CD14-positive monocyte (primary cell): ENCODE measurements around the gene RPS27L. TPM values are rescaled to one million over a fixed set of nuclear protein-coding genes. Genes with fewer than 3 reads are reported as not detected.
A peak's percentile ranks its signal among the peaks of the same experiment; 100 is the strongest.

Experiments
- DNase-seq, 3 donors: peaks; one replicate each; pipeline ENCODE4 v3.0.0-alpha.2; 2011 to 2022
- H2AFZ ChIP-seq: 2 replicates; pipeline ENCODE4 v1.6.0; 2012; ENCODE audit warnings: mild to moderate bottlenecking, low read depth, low read length, inconsistent platforms; ENCODE audit not compliant: insufficient read depth, poor library complexity, severe bottlenecking
- H3K27ac ChIP-seq, 2 donors: 1 replicate in 1 of 2; 2 replicates in 1 of 2; pipeline ENCODE4 v1.5.1; 2012 to 2013; ENCODE audit warnings: low read length in 2 of 2, control low read depth in 1 of 2, inconsistent platforms in 1 of 2, low read depth in 1 of 2, mild to moderate bottlenecking in 1 of 2
- H3K27me3 ChIP-seq, 2 donors: one replicate each; pipeline versions ENCODE4 v1.6.0 to v1.6.1; 2011 to 2013; ENCODE audit warnings: low read length in 2 of 2; ENCODE audit not compliant: control insufficient read depth in 2 of 2, insufficient read depth in 2 of 2
- H3K36me3 ChIP-seq, 2 donors: replicated peaks in 1 of 2; 1 replicate in 1 of 2; 2 replicates in 1 of 2; pipeline versions ENCODE4 v1.5.1 to v1.6.1; 2012 to 2013; ENCODE audit warnings: low read length in 2 of 2, control low read depth in 1 of 2, inconsistent platforms in 1 of 2, mild to moderate bottlenecking in 1 of 2; ENCODE audit not compliant: insufficient read depth in 2 of 2, control insufficient read depth in 1 of 2
- H3K4me1 ChIP-seq, 2 donors: 1 replicate in 1 of 2; 2 replicates in 1 of 2; pipeline versions ENCODE4 v1.5.1 to v1.6.1; 2012 to 2013; ENCODE audit warnings: low read length in 2 of 2, control low read depth in 1 of 2, inconsistent platforms in 1 of 2, mild to moderate bottlenecking in 1 of 2, moderate library complexity in 1 of 2; ENCODE audit not compliant: insufficient read depth in 2 of 2, control insufficient read depth in 1 of 2
- H3K4me2 ChIP-seq: replicated peaks from 2 replicates; pipeline ENCODE3; 2012; ENCODE audit warnings: low read length, moderate library complexity, mild to moderate bottlenecking; ENCODE audit not compliant: poor library complexity, severe bottlenecking; ENCODE audit errors: extremely low read depth
- H3K4me3 ChIP-seq, 3 experiments: fragments of 200-600 bp in 1 of 3; sonication (generic) in 1 of 3; replicated peaks in 1 of 3; 1 replicate in 2 of 3; 2 replicates in 1 of 3; pipeline ENCODE4 v1.5.1; 2011 to 2013; ENCODE audit warnings: low read length in 3 of 3, mild to moderate bottlenecking in 3 of 3, control low read depth in 2 of 3, low read depth in 2 of 3, inconsistent platforms in 1 of 3, moderate library complexity in 1 of 3
- H3K79me2 ChIP-seq: 2 replicates; pipeline ENCODE4 v1.6.0; 2012; ENCODE audit warnings: mild to moderate bottlenecking, control low read depth, inconsistent platforms, low read length, moderate library complexity; ENCODE audit not compliant: insufficient read depth
- H3K9ac ChIP-seq: 2 replicates; pipeline ENCODE4 v1.6.0; 2017; ENCODE audit warnings: low read length, mild to moderate bottlenecking; ENCODE audit not compliant: insufficient read depth, poor library complexity, severe bottlenecking
- H3K9me3 ChIP-seq, 2 donors: replicated peaks in 1 of 2; 1 replicate in 1 of 2; 2 replicates in 1 of 2; pipeline versions ENCODE4 v1.5.1 to v1.6.1; 2012 to 2013; ENCODE audit warnings: low read length in 2 of 2, control low read depth in 1 of 2; ENCODE audit not compliant: control insufficient read depth in 1 of 2, insufficient read depth in 1 of 2
- H4K20me1 ChIP-seq: 2 replicates; pipeline ENCODE4 v1.6.0; 2012; ENCODE audit warnings: mild to moderate bottlenecking, low read length, control low read depth, moderate library complexity; ENCODE audit not compliant: insufficient read depth
- H3K27ac Mint-ChIP-seq, 7 donors: one replicate each; pipeline ENCODE4 v1.8.0; 2020; ENCODE audit warnings: mild to moderate bottlenecking in 7 of 7, mixed read lengths in 7 of 7, moderate library complexity in 6 of 7, inconsistent platforms in 2 of 7
- H3K27me3 Mint-ChIP-seq, 3 donors: one replicate each; pipeline ENCODE4 v1.8.0; 2021 to 2022; ENCODE audit warnings: low read depth in 3 of 3, mild to moderate bottlenecking in 3 of 3, mixed read lengths in 3 of 3, moderate library complexity in 3 of 3, inconsistent platforms in 1 of 3
- H3K36me3 Mint-ChIP-seq, 2 donors: one replicate each; pipeline ENCODE4 v1.8.0; 2020; ENCODE audit warnings: mixed read lengths in 2 of 2, inconsistent platforms in 1 of 2, mild to moderate bottlenecking in 1 of 2
- H3K4me1 Mint-ChIP-seq: one replicate; pipeline ENCODE4 v1.8.0; 2020; ENCODE audit warnings: mild to moderate bottlenecking, mixed read lengths
- H3K4me3 Mint-ChIP-seq, 2 donors: one replicate each; pipeline ENCODE4 v1.8.0; 2020; ENCODE audit warnings: mild to moderate bottlenecking in 2 of 2, mixed read lengths in 2 of 2, moderate library complexity in 1 of 2
- H3K9me3 Mint-ChIP-seq, 7 donors: one replicate each; pipeline ENCODE4 v1.8.0; 2020 to 2022; ENCODE audit warnings: mixed read lengths in 7 of 7, mild to moderate bottlenecking in 6 of 7, moderate library complexity in 6 of 7, inconsistent platforms in 2 of 7
- WGBS: methylation state at CpG from one replicate; pipeline ENCODE4 v1.1.5; 2013; ENCODE audit warnings: missing lambda C conversion rate; ENCODE audit not compliant: insufficient coverage; 5-methylcytosine and 5-hydroxymethylcytosine counted together
- intact Hi-C, 2 donors: fragments of 100-400 bp; cut with micrococcal nuclease; formaldehyde crosslinking; loops; one replicate each; pipeline versions ENCODE4 v1.15.0 to v1.15.1; 2023
- polyA plus RNA-seq, 3 donors: library from polyadenylated mRNA; depleted of rRNA in 1 of 3; unstranded in 2 of 3; stranded (reverse) in 1 of 3; fragments of 300-500 nt in 2 of 3; fragments of >200 nt in 1 of 3; fragmentation: Illumina TruSeq in 2 of 3; gene quantifications; 1 replicate in 2 of 3; 2 replicates in 1 of 3; pipeline ENCODE4 v1.2.3, GENCODE V29; 2012 to 2021
- TF ChIP-seq, protein P1 (sequence below): fragments of 200-600 bp; IDR thresholded peaks from one replicate; pipeline ENCODE4 v1.8.0; 2022; ENCODE audit warnings: antibody characterized with exemption, mild to moderate bottlenecking

The RPS27L gene
- polyA plus RNA-seq, 3 donors = 16.1 to 196 (median 178) TPM

DNA sequence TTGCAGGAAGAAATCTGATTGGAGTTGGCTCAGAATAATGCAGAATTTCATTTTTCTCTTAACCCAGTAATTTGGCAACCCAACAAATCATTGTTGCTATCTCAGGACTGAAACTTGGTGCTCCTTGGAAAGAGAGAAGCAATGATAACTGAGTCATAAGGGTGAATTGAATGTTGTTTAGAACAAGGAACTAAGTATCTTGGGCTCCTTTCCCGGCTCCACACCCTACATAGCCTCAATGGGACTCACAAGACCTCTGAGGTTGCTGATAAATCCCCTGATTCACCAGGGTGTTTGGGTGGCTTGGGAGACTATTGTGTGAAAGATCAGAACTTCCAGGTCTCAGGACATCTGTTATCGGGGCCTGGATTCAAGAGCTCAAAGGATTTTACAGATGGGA is 24.4 kb upstream of the RPS27L start:
- Histone ChIP-seq H3K4me1 (no peaks in the 10 kb centered on the region), H3K27ac (no peak overlapping the region), H3K9me3 (no peaks in the 10 kb centered on the region), H2AFZ (no peak overlapping the region), H3K36me3 (no peaks in the 10 kb centered on the region), H3K27me3 (no peaks in the 10 kb centered on the region), H3K4me3 (no peak overlapping the region), H3K9ac (no peak overlapping the region), H3K4me2 (no peak overlapping the region), H3K79me2 (no peaks in the 10 kb centered on the region), H4K20me1 (no peaks in the 10 kb centered on the region)
- Mint-ChIP-seq H3K27me3 (peaks cover 0 to 2% (median 1%) of the 10 kb centered on the region in 3 donors), H3K4me1 (peaks cover 4% of the 10 kb centered on the region), H3K9me3 (no peaks in the 10 kb centered on the region), H3K36me3 (no peaks in the 10 kb centered on the region), H3K4me3 (no peak overlapping the region), H3K27ac (peak overlapping the region in 1 of 7 donors; percentile 75)
- TF ChIP-seq, protein P1, sequence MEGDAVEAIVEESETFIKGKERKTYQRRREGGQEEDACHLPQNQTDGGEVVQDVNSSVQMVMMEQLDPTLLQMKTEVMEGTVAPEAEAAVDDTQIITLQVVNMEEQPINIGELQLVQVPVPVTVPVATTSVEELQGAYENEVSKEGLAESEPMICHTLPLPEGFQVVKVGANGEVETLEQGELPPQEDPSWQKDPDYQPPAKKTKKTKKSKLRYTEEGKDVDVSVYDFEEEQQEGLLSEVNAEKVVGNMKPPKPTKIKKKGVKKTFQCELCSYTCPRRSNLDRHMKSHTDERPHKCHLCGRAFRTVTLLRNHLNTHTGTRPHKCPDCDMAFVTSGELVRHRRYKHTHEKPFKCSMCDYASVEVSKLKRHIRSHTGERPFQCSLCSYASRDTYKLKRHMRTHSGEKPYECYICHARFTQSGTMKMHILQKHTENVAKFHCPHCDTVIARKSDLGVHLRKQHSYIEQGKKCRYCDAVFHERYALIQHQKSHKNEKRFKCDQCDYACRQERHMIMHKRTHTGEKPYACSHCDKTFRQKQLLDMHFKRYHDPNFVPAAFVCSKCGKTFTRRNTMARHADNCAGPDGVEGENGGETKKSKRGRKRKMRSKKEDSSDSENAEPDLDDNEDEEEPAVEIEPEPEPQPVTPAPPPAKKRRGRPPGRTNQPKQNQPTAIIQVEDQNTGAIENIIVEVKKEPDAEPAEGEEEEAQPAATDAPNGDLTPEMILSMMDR = no peak
- peak in 2 of 3 donors; percentile 23 to 59 for DNase-seq
- intact Hi-C loops = loop anchor here in 1 of 2 donors (10.0 kb wide), 1 partner anchor 137 kb away; the partner anchor contains the start of gene TPM1
- WGBS = no CpG with 5 or more reads among the region's 2 CpGs

DNA sequence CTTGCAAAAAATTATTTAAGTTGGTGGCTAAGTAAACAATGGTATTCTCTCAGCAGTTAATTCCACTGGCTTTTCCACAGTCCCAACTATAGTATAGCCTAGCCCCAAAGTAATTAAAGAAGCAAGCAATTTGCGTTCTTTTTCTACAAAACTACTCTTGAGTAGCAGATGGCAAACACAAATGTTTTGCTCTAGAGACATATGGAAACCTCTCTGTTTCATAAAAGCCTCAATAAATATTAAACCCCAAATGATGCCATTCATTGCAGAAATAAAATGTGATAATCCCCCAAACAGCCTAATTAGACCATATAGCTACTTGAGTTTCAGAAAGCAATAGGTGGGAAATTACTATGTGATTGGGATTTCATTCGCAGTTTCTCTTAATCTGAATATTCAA is 23.5 kb upstream of the RPS27L start:
- no peak for DNase-seq
- H3K27ac Mint-ChIP-seq = no peak overlapping the region
- Histone ChIP-seq H3K9me3 (no peaks in the 10 kb centered on the region), H3K27me3 (no peaks in the 10 kb centered on the region), H3K79me2 (no peaks in the 10 kb centered on the region), H2AFZ (no peak overlapping the region), H3K4me1 (no peaks in the 10 kb centered on the region), H4K20me1 (no peaks in the 10 kb centered on the region), H3K27ac (no peak overlapping the region), H3K4me3 (no peak overlapping the region), H3K4me2 (no peak overlapping the region), H3K36me3 (no peaks in the 10 kb centered on the region), H3K9ac (no peak overlapping the region)
- no CpG with 5 or more reads among the region's 2 CpGs for WGBS
- peaks cover 4% of the 10 kb centered on the region for H3K4me1 Mint-ChIP-seq
- no peak overlapping the region for H3K4me3 Mint-ChIP-seq
- TF ChIP-seq, protein P1 = no peak
- H3K27me3 Mint-ChIP-seq = peaks cover 0 to 2% (median 1%) of the 10 kb centered on the region in 3 donors
- H3K36me3 Mint-ChIP-seq = no peaks in the 10 kb centered on the region
- no peaks in the 10 kb centered on the region for H3K9me3 Mint-ChIP-seq
- intact Hi-C loops = loop anchor here in 1 of 2 donors (10.0 kb wide), 1 partner anchor 136 kb away; the partner anchor contains the start of gene TPM1
